HG02763 (cell line): Measurements from ENCODE around the gene CLDN1.
"Not testable (repeated sequence)": the region's sequence is repeated elsewhere in the genome, so short reads cannot be mapped to it uniquely, and the experiment has no call there.

Experiments used
- ATAC-seq: cut with Tn5 transposase; IDR thresholded peaks from one replicate; pipeline ENCODE4 v1.9.1; 2021; ENCODE audit warnings: mild to moderate bottlenecking, moderate library complexity; ENCODE audit not compliant: unreplicated experiment

The CLDN1 gene

GRCh38 chr3:190294030-190294429, 28.2 kb downstream of the CLDN1 start:
- ATAC-seq: no peak

- ATAC-seq: no peak
These were observed 28.6 kb downstream of the CLDN1 start for GRCh38 chr3:190293621-190294020.

- ATAC-seq: no peak
These were observed 30.2 kb downstream of the CLDN1 start for GRCh38 chr3:190291994-190292584.

- no peak for ATAC-seq
These were observed 32.3 kb downstream of the CLDN1 start for GRCh38 chr3:190289989-190290388.

- no peak for ATAC-seq
These were observed 33.4 kb downstream of the CLDN1 start for GRCh38 chr3:190288836-190289235.

GRCh38 chr3:190286014-190286413, 36.2 kb downstream of the CLDN1 start:
- ATAC-seq: no peak

DNA sequence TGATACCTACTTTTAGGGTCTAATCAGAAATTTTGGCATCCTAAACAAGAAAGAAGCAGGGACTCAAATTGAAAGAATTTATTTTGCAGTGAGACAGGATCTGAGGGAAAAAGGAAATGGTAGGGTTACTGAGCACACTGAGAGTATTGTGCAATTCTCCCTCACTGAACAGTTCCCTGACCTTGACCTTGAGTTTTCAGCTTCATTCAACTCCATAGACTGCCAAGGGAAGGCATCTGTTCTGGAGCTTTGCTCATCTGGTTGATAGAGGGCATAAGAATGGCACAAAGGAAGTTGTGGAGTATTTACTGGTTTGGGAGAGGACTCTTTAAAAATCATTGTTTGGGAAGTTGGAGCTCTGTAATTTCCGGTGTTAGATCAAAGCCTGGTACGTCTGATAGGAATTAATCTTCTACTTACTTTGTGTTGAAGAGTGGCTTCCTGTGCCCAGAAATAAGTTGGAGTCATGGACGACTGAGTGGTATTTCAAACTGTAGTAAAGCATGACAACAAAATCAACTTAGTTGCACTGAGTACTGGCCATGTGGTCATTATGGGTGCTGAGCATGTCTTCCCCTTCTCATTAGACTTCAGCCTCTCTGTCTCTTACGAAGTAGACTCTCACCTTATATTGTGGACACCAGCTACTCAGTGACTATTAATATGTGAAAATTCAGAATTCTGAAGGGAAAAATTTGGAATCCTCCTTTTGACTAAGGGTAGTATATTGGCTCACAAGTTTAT, 40.8 kb downstream of the CLDN1 start:
- ATAC-seq: no peak

DNA sequence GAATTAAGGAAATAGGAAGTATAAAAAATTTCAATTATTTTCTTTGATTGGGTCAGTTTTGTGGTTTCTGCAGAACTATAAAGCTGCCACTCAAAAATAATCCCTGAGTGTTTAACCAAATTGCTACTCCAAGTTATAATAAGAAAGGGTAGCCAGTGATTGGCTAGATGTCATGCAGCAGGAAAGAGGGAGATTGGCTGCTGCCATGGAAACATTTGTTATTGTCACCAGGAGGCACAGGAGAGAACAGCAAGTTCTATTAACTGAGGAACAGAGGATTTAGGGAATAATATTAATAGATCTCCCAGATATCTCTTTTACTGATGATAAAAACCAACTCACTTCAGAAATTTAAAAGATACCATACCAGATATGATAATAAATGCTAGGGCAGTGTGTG, 42.6 kb downstream of the CLDN1 start:
- no peak for ATAC-seq

- no peak for ATAC-seq
These were observed 49.5 kb downstream of the CLDN1 start for GRCh38 chr3:190272747-190273146.

DNA sequence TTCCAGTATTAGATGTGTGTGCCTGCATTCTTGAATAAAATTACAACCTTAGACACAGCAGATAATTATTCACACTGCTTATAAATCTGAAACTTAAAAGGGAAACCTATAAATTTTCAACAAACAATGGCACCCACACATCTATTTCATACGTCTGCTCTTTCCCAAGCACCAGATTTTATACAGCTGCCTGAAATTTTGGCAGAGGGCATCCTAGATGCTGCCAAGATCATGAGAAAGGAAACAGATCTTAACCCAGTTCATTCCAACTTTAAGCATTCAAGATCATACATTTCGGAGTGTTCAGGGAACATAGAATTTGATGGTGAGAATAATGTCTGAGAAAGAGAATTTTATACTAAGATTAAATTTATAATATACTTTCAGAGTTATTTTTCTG, 53.1 kb downstream of the CLDN1 start:
- ATAC-seq: no peak

DNA sequence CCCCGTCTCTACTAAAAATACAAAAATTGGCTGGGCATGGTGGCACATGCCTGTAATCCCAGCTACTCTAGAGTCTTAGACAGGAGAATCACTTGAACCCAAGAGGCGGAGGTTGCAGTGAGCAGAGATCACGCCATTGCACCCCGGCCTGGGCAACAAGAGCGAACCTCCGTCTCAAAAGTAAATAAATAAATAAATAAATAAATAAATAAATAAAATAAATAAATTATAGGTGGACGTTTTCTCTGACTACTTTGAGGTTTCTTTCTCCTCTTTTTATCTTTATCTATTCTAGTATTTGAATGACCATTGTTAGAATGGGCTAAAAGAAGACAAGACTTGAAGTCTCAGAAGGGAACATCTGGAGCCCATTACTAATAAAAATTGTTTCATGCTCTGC, 54.8 kb downstream of the CLDN1 start:
- ATAC-seq: not testable (repeated sequence)

DNA sequence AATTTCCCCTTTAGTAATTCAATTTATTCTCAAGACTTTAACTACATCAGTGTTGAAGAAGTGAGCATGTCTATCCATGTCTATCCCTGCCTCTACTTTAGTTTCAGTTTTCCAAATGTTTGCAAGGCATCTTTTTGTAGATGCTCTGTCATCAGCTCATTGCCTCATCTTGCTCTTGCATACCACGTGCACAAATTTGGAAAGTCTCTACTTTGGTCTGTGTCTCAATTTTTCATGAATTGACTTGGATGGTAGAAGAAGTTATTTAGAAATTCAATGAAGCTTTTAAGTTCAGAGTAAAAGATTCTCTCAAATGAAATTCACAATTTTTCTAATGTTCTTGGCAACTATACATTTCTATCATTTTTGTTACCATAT, 55.3 kb downstream of the CLDN1 start:
- ATAC-seq: no peak

- ATAC-seq: no peak
These were observed 55.9 kb downstream of the CLDN1 start for GRCh38 chr3:190266265-190266912.

DNA sequence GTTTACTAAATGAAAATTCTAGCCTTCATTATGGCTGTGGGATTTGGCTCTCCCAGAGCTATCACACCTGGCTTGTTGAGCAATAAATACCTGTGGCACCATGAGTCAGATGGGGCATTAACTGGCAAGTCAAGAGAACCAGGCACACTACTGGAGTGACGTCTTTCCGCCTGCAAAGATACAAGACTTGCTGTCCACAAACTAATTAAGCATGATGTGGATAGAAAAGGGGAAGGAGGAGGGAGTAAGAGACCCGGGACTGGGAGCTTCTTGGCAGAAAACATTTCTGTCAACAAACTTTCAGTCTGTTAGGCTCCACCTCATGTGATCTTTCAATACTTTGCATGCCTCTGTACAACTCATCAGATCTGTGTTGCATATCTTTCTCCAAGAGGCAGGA, 56.5 kb downstream of the CLDN1 start:
- ATAC-seq: no peak

GRCh38 chr3:190265126-190265525, 57.1 kb downstream of the CLDN1 start:
- no peak for ATAC-seq

- ATAC-seq: no peak
These were observed 60.5 kb downstream of the CLDN1 start for GRCh38 chr3:190261740-190262139.

GRCh38 chr3:190261015-190261414, 61.2 kb downstream of the CLDN1 start:
- ATAC-seq: no peak

GRCh38 chr3:190260301-190260700, 61.9 kb downstream of the CLDN1 start:
- ATAC-seq: no peak

GRCh38 chr3:190258634-190259033, 63.6 kb downstream of the CLDN1 start:
- no peak for ATAC-seq
